ENCODE results near the gene STAM2.
"Not testable (repeated sequence)": the region's sequence is repeated elsewhere in the genome, so short reads cannot be mapped to it uniquely, and the experiment has no call there.

Gene STAM2

GRCh38 chr2:152106464-152106863, 69.1 kb downstream of the STAM2 start:
- DNase-seq (ENCODE audit: low read depth), result no peak

GRCh38 chr2:152103271-152103670, 72.3 kb downstream of the STAM2 start:
- no peak for DNase-seq (ENCODE audit: low read depth)

GRCh38 chr2:152100961-152101360, 74.6 kb downstream of the STAM2 start:
- no peak for DNase-seq (ENCODE audit: low read depth)

GRCh38 chr2:152099367-152100050, 76.1 kb downstream of the STAM2 start:
- DNase-seq (ENCODE audit: low read depth), result no peak

GRCh38 chr2:152098496-152099366, 76.8 kb downstream of the STAM2 start, which contains the start of gene CACNB4:
CACNB4 (minus strand) TSS chr2:152099044.
- no peak for DNase-seq (ENCODE audit: low read depth)

- DNase-seq (ENCODE audit: low read depth), result no peak
Observed at GRCh38 chr2:152097801-152098495, 77.6 kb downstream of the STAM2 start.

- peak; percentile 9 for DNase-seq (ENCODE audit: low read depth)
Observed at GRCh38 chr2:152097290-152097800, 78.2 kb downstream of the STAM2 start.

- DNase-seq (ENCODE audit: low read depth), result no peak
Observed at GRCh38 chr2:152095146-152095545, 80.4 kb downstream of the STAM2 start.

GRCh38 chr2:152094014-152094413, 81.5 kb downstream of the STAM2 start:
- DNase-seq (ENCODE audit: low read depth), result no peak

- peak; percentile 12 for DNase-seq (ENCODE audit: low read depth)
Observed at GRCh38 chr2:152093464-152093863, 82.1 kb downstream of the STAM2 start.

GRCh38 chr2:152092095-152092494, 83.5 kb downstream of the STAM2 start:
- DNase-seq (ENCODE audit: low read depth), result no peak

GRCh38 chr2:152090726-152091125, 84.8 kb downstream of the STAM2 start:
- not testable (repeated sequence) for DNase-seq (ENCODE audit: low read depth)

GRCh38 chr2:152089238-152089637, 86.3 kb downstream of the STAM2 start:
- DNase-seq (ENCODE audit: low read depth), result no peak

- DNase-seq (ENCODE audit: low read depth), result no peak
Observed at GRCh38 chr2:152088006-152088405, 87.6 kb downstream of the STAM2 start.

- DNase-seq (ENCODE audit: low read depth), result no peak
Observed at GRCh38 chr2:152086231-152086630, 89.3 kb downstream of the STAM2 start.

GRCh38 chr2:152084076-152084475, 91.5 kb downstream of the STAM2 start:
- no peak for DNase-seq (ENCODE audit: low read depth)

- DNase-seq (ENCODE audit: low read depth), result no peak
Observed at GRCh38 chr2:152083202-152083875, 92.2 kb downstream of the STAM2 start.

GRCh38 chr2:152078662-152079061, 96.9 kb downstream of the STAM2 start:
- no peak for DNase-seq (ENCODE audit: low read depth)

GRCh38 chr2:152078023-152078422, 97.5 kb downstream of the STAM2 start:
- DNase-seq (ENCODE audit: low read depth), result no peak

GRCh38 chr2:152075461-152076050, 100.0 kb downstream of the STAM2 start:
- no peak for DNase-seq (ENCODE audit: low read depth)

- DNase-seq (ENCODE audit: low read depth), result no peak
Observed at GRCh38 chr2:152072011-152072410, 103.6 kb downstream of the STAM2 start.

All from fibroblast of the conjunctiva (primary cell).